Loucy (cell line): ENCODE results near the gene RAB24.

ENCODE experiments used
- H2AFZ ChIP-seq: fragments of 200-600 bp; sonication (generic); 2 replicates; pipeline ENCODE4 v1.6.0; 2016; ENCODE audit warnings: antibody characterized with exemption, mild to moderate bottlenecking, low read length, moderate library complexity
- H3F3A ChIP-seq: fragments of 200-600 bp; 2 replicates; pipeline ENCODE4 v1.6.0; 2016; ENCODE audit warnings: antibody characterized with exemption, low read depth, mild to moderate bottlenecking
- H3K27me3 ChIP-seq: fragments of 200-600 bp; sonication (generic); 2 replicates; pipeline ENCODE4 v1.6.1; 2014; ENCODE audit warnings: low read length, mild to moderate bottlenecking; ENCODE audit not compliant: insufficient read depth, poor library complexity, severe bottlenecking
- H3K36me3 ChIP-seq: fragments of 200-600 bp; sonication (generic); 2 replicates; pipeline ENCODE4 v1.6.1; 2016; ENCODE audit warnings: low read length; ENCODE audit not compliant: insufficient read depth
- H3K4me1 ChIP-seq: fragments of 200-600 bp; sonication (generic); 2 replicates; pipeline ENCODE4 v1.5.1; 2014; ENCODE audit warnings: low read length, mild to moderate bottlenecking; ENCODE audit not compliant: insufficient read depth, poor library complexity, severe bottlenecking
- H3K4me2 ChIP-seq: fragments of 200-600 bp; sonication (generic); 2 replicates; pipeline ENCODE4 v1.6.0; 2014; ENCODE audit warnings: antibody characterized with exemption, low read length, low read depth, mild to moderate bottlenecking; ENCODE audit not compliant: poor library complexity, severe bottlenecking
- H3K4me3 ChIP-seq: fragments of 200-600 bp; sonication (generic); 2 replicates; pipeline ENCODE4 v1.5.1; 2014; ENCODE audit warnings: low read length, mild to moderate bottlenecking, mixed read lengths; ENCODE audit not compliant: poor library complexity, severe bottlenecking
- H3K79me2 ChIP-seq: fragments of 200-600 bp; sonication (generic); 2 replicates; pipeline ENCODE4 v1.6.1; 2014; ENCODE audit warnings: low read length; ENCODE audit not compliant: insufficient read depth
- H3K9ac ChIP-seq: fragments of 200-600 bp; sonication (generic); 2 replicates; pipeline ENCODE4 v1.6.0; 2014; ENCODE audit warnings: mild to moderate bottlenecking, low read depth, low read length, moderate library complexity; ENCODE audit not compliant: poor library complexity, severe bottlenecking
- H3K9me2 ChIP-seq: fragments of 200-600 bp; sonication (generic); replicated peaks from 2 replicates; pipeline ENCODE4 v1.6.1; 2016; ENCODE audit warnings: low read depth, low read length, mixed read lengths
- H3K9me3 ChIP-seq: fragments of 200-600 bp; sonication (generic); 2 replicates; pipeline ENCODE4 v1.6.1; 2014; ENCODE audit warnings: mild to moderate bottlenecking, antibody characterized with exemption, low read length, low read depth; ENCODE audit not compliant: insufficient read depth
- H4K20me1 ChIP-seq: fragments of 200-600 bp; sonication (generic); 2 replicates; pipeline ENCODE4 v1.6.0; 2014; ENCODE audit warnings: antibody characterized with exemption, low read length, mild to moderate bottlenecking; ENCODE audit not compliant: insufficient read depth, poor library complexity, severe bottlenecking
- CTCF ChIP-seq: fragments of 200-600 bp; sonication (generic); conservative IDR thresholded peaks from 2 replicates; pipeline ENCODE4 v1.5.1; 2014; ENCODE audit warnings: mild to moderate bottlenecking, antibody characterized with exemption, low read length
- EZH2phosphoT487 ChIP-seq: fragments of 200-600 bp; IDR thresholded peaks from 2 replicates; pipeline ENCODE4 v1.6.1; 2018; ENCODE audit warnings: antibody characterized with exemption, mild to moderate bottlenecking, moderate library complexity, borderline replicate concordance

The RAB24 gene

GRCh38 chr5:177304392-177305119, 1.0 kb upstream of the RAB24 start:
- H3K9me3 ChIP-seq: no peaks in the 10 kb centered on the region
- peak overlapping the region; percentile 89 for H3K9ac ChIP-seq
- peaks cover 15% of the 10 kb centered on the region for H4K20me1 ChIP-seq
- no peak overlapping the region for H2AFZ ChIP-seq
- peaks cover 25% of the 10 kb centered on the region for H3K4me1 ChIP-seq
- H3K4me3 ChIP-seq: peak overlapping the region; percentile 87
- no peaks in the 10 kb centered on the region for H3K27me3 ChIP-seq
- H3F3A ChIP-seq: no peaks in the 10 kb centered on the region
- peaks cover 63% of the 10 kb centered on the region for H3K79me2 ChIP-seq
- peak overlapping the region; percentile 81 for H3K4me2 ChIP-seq
- TF ChIP-seq EZH2phosphoT487 (no peak), CTCF (no peak)
- H3K9me2 ChIP-seq: no peaks in the 10 kb centered on the region
- no peaks in the 10 kb centered on the region; the same call in 1 of the 2 replicates for H3K36me3 ChIP-seq

- Histone ChIP-seq H3K9me3 (no peaks in the 10 kb centered on the region), H3K9ac (peak overlapping the region; percentile 89), H2AFZ (no peak overlapping the region), H3K79me2 (peaks cover 57% of the 10 kb centered on the region), H3K9me2 (no peaks in the 10 kb centered on the region), H3F3A (no peaks in the 10 kb centered on the region), H3K4me3 (peak overlapping the region; percentile 87), H3K4me1 (peaks cover 23% of the 10 kb centered on the region), H3K27me3 (no peaks in the 10 kb centered on the region), H3K4me2 (peak overlapping the region; percentile 81), H4K20me1 (peaks cover 9% of the 10 kb centered on the region), H3K36me3 (no peaks in the 10 kb centered on the region; the same call in 1 of the 2 replicates)
- TF ChIP-seq CTCF: no peak
- TF ChIP-seq EZH2phosphoT487: no peak
Observed at GRCh38 chr5:177303925-177304391, 439 bp upstream of the RAB24 start.

GRCh38 chr5:177302354-177303110, 987 bp downstream of the RAB24 start:
- peaks cover 46% of the 10 kb centered on the region for H3K79me2 ChIP-seq
- no peaks in the 10 kb centered on the region; the same call in 1 of the 2 replicates for H3K36me3 ChIP-seq
- H3K4me3 ChIP-seq: peak overlapping the region; percentile 87
- TF ChIP-seq CTCF: no peak
- TF ChIP-seq EZH2phosphoT487: no peak
- peaks cover 6% of the 10 kb centered on the region for H4K20me1 ChIP-seq
- H3K9me3 ChIP-seq: no peaks in the 10 kb centered on the region
- H3K9ac ChIP-seq: peak overlapping the region; percentile 89
- H3K4me1 ChIP-seq: peaks cover 23% of the 10 kb centered on the region
- no peaks in the 10 kb centered on the region for H3K9me2 ChIP-seq
- H3K27me3 ChIP-seq: no peaks in the 10 kb centered on the region
- H2AFZ ChIP-seq: peak overlapping the region; percentile 77; the same call in 1 of the 2 replicates
- H3K4me2 ChIP-seq: peak overlapping the region; percentile 79
- H3F3A ChIP-seq: no peaks in the 10 kb centered on the region
